GM19452 (cell line): ENCODE measurements around the gene FADD.
"Not testable (repeated sequence)": the region's sequence is repeated elsewhere in the genome, so short reads cannot be mapped to it uniquely, and the experiment has no call there.

ENCODE experiments used
- ATAC-seq: cut with Tn5 transposase; IDR thresholded peaks from one replicate; pipeline ENCODE4 v1.9.1; 2021; ENCODE audit not compliant: unreplicated experiment

The FADD gene

GRCh38 chr11:70180906-70181305 lies 22.2 kb upstream of the FADD start:
- no peak for ATAC-seq

DNA sequence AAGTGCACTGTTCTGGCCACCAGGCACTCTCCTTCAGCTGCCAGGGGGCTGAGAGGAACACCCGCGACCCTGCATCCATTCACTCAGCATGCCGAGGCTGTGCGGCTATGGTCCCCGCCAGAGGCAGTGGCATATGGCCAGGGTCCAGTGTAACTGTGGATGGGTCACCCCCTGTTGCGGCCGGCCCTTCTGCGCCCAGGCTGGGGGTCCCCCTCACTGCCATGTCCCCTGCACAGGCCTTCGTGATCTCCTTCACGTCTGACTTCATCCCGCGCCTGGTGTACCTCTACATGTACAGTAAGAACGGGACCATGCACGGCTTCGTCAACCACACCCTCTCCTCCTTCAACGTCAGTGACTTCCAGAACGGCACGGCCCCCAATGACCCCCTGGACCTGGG lies 20.8 kb upstream of the FADD start:
- no peak for ATAC-seq

- no peak for ATAC-seq
Observed at GRCh38 chr11:70183032-70183431, 20.1 kb upstream of the FADD start.

DNA sequence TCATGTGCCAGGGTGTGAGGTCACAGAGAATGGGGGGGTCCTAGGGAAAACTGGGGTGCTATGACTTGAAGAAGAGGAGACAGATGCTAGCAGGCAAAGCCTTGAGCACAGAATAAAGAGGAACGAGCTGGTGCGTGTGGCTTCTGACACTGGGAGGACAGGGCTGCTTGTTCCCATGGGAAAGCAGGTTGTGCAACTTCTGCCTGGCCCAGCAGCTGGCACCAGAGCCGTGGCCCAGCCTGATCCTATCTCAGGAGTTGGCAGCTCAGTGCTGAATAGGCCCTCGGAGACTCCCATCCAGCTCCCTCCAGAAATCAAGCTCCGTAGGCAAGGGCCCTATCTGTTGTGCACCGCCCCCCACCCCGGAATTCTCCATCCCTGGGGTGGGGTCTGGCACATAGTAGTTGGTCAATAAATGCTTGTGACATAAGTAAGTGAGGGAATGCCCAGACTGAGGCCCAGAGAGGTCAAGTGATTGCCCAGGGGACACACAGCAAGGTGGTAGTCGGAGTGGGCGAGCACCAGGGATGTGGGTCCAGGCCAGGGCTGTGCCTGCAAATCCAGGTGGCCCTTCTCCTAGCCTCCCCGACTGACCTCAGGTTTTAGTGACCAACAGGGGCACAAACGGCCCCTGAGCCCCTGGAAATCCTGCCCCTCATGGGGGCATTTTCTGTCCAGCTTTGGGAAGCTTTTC lies 19.5 kb upstream of the FADD start:
- no peak for ATAC-seq

DNA sequence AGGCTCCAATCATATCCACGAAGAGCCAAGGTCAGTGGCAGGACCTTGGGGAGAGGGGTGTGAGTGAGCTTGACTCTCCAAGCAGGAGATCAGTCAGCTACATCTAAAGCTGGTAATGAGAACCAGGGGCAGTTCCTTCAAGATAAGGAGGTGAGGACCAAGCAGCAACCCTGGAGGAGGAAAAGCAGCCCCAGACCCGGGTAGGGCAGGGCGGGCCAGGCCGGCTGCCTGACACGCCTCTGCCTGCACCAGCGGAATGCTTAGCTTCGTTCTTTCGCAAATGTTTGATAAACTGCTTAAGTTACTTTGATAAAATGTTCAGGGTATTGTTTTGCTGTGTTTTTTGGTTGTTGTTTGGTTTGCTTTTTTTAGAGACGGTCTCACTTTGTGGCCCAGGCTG lies 18.7 kb upstream of the FADD start:
- no peak for ATAC-seq

- no peak for ATAC-seq
Observed at GRCh38 chr11:70185348-70186055, 17.6 kb upstream of the FADD start.

- ATAC-seq = no peak
Observed at GRCh38 chr11:70186420-70186819, 16.7 kb upstream of the FADD start.

- ATAC-seq = no peak
Observed at GRCh38 chr11:70186936-70187335, 16.2 kb upstream of the FADD start.

DNA sequence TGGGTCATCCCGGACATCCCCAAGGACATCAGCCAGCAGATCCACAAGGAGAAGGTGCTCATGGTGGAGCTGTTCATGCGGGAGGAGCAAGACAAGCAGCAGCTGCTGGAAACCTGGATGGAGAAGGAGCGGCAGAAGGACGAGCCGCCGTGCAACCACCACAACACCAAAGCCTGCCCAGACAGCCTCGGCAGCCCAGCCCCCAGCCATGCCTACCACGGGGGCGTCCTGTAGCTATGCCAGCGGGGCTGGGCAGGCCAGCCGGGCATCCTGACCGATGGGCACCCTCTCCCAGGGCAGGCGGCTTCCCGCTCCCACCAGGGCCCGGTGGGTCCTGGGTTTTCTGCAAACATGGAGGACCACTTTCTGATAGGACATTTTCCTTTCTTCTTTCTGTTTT lies 15.3 kb upstream of the FADD start:
- ATAC-seq = no peak

DNA sequence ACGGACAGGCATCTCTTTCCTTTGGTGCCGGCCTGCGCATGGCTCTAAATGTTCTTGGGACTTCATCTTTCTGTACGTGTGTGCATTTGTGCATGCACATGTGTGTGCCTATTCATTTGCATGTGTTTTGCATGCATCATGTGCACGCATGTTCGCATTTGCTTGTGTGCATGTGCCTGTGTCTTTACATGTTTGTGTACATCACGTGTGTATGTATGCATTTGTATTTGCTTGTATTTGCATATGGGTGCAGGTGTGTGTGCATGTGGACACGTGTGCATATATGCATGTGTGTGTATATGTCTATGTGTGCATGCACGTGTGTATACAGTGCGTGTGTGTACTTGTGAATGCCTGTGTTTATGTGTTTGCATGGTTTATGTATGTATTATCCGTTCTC lies 13.5 kb upstream of the FADD start:
- ATAC-seq = no peak

GRCh38 chr11:70191495-70192140 lies 11.5 kb upstream of the FADD start:
- no peak for ATAC-seq

DNA sequence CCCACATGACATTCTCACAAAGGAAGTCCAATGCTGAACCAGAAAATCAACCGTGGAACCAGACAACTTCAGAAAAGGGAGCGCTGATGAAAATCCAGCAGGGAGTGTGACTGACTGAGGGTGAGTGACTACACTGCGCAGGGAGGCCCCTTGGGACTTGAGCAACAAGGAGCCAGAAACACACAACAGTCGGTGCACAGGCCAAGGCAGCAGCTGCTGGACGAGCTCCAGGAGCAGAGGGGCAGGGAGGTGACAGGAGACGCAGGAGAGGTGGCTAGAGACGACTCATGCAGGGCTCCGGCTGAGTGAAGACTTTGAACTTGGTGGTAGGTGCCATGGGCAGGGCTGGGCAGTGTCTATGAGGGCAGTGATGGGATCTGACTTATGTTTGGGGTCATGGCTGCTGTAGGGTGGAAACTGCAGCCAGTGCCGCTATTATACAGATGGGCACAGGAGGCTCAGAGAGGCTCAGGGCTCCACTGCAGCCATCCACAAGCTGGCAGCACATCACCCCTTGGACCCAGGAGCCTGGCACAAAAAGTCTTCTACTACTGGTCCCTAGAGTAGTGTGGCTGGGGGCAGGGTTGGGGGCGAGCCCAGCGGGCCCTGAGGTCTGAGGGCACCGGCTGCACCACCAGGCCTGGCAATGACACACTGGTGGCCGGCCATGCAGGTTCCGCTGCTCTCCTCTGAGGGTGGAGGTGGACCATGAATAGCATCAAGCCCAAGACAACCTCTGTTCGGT lies 10.3 kb upstream of the FADD start:
- ATAC-seq = no peak

DNA sequence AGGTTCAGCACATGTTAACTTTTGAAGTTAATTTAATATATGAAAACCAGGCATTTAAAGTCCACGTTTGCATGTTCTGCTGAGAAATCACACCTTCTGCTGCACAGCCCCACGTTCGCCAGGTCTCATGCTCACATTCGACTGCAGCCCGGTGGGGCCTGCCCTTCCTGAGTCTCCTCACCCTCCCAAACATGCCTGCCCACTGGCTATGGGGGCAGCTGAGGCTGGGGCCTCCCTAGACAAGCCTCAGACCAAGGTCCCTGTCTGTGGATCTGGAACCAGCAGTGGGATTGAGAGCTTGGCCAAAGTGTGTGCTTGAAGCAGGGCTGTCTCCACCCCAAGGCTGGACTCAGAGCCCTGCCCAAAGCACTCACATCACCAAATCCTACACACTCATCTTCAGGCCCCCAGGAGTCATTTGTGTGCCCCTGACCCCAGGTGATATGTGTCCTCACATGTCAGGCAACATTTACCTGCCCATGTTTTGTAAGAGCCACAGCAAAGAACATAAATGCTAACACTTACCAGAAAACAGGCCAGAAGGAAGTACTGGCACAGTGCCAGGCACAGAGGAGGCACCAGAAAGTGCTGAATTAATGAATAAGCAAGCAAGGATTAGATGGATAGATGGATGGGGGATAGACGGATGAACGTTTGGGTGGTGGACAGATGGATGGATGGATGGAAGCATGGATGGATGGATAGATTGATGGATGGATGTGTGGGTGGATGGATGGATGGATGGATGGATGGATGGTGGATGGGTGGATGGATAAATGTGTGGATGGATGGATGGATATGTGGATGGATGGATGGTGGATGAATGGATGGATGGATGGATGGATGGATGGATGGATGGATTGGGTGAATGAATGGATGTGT lies 9.4 kb upstream of the FADD start:
- no peak for ATAC-seq

- no peak for ATAC-seq
Observed at GRCh38 chr11:70194792-70195791, 8.0 kb upstream of the FADD start.

DNA sequence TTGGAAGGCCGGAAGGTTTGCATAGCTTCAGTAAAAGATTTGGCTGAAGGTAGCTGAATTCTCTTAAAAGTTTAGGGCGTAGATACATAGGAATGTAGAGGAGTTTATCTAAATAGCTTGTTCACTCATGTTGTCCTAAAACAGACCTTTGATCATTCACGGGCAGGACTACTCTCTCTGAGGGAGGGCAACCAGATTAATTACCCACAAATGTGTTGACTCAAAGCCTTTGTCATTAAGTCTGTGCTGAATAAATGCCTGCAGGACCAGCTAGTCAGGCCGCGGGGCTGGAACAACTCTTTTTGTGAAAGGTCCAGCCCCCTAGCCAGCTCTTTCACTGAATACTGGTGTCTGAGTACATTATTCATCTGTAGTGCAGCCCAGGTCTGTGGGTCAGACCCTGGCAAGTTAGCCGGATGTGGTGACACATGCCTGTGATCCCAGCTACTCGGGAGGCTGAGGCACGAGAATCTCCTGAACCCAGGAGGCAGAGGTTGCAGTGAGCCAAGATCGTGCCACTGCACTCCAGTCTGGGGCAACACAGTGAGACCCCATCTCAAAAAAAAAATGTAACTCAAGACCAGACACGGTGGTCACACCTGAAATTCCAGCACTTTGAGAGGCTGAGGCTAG lies 2.8 kb upstream of the FADD start:
- no peak for ATAC-seq

DNA sequence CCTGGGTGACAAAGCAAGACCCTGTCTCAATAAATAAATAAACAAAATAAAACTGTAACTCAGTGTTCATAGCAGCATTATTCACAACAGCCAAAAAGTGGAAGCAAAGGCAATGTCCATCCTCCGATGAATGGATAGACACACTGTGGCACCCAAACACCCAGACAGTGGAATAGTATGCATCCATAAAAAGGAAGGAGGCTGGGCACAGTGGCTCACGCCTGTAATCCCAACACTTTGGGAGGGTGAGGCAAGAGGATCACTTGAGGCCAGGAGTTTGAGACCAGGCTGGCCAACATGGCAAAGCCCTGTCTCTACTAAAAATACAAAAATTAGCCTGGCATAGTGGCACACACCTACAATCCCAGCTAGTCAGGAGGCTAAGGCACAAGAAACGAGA lies 2.0 kb upstream of the FADD start:
- not testable (repeated sequence) for ATAC-seq

DNA sequence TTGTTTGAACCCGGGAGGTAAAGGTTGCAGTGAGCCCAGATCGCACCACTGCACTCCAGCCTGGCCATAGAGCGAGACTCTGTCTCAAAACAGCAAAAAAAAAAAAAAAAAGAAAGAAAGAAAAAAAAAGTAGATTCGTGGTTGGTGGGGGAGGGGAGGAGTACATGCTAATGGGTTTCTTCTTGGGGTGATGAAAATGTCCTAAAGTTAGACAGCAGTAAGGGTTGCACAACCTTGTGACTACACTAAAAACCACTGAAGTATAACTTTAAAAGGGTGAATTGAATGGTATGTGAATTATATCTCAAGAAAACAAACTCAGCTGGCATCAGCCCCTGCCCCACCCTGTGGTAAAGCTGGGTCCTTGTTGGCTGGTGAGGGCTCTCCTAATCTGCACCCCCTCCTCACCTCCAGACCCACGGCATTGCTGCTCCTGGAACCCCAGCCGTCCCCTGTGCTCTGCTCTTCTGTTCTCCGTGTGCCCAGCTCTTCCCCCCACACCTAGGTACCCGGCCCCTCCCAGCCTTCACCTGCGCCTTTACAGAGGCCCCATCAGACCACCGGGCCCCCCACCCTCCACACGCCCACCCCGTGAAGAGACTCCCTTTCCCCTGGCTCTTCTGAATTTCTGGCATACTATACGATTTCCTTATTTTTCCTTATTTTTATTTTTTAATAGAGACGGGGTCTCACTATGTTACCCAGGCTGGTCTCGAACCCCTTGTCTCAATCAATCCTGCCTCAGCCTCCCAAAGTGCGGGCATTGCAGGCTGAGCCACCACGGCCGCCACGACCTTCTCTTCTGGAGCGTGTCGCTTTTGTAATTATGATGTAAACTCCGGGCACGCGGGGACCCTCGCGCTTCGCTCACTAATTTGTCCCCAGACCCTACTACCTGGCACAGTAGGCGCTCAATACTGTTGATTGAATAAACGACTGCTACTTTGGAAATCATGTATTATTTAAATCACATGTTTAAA lies 924 bp upstream of the FADD start:
- no peak for ATAC-seq
